Suppressor macrophage treated with lipopolysaccharide for 1 hour (primary cell): Measurements from ENCODE around the gene ACTN3.
"Not testable (repeated sequence)": the region's sequence is repeated elsewhere in the genome, so short reads cannot be mapped to it uniquely, and the experiment has no call there.

Experiments used
- DNase-seq, 3 donors: peaks; one replicate each; pipeline ENCODE4 v3.0.0-alpha.2; 2020 to 2022

The ACTN3 gene

DNA sequence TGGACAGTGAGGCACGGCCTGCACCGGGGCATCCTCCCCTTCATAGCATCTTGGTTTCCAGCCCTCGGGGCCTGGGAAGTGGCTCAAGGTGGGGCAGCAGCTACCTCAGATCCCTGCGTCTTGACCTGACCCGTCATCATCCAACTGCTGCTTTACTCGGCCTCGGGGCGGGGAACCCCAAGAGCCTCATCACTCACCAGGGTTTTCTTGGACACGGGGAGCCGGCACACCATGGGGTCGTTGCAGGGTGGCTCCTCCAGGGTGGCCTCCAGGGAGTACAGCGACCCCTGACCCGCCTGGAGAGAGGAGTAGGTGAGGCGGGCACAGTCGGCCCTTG lies 21.1 kb downstream of the ACTN3 start:
- DNase-seq = no peak

GRCh38 chr11:66568124-66568916 lies 21.6 kb downstream of the ACTN3 start, which contains the start of gene CTSF:
Gene CTSF, minus strand, starts transcription at chr11:66568606. Its CDS starts 120 bp downstream, at chr11:66568486.
- peak; percentile 83 to 92 (median 89) for DNase-seq

- DNase-seq = no peak
Measured at GRCh38 chr11:66569076-66569475, 22.4 kb downstream of the ACTN3 start.

- no peak for DNase-seq
Measured at GRCh38 chr11:66570079-66570849, 23.6 kb downstream of the ACTN3 start.

DNA sequence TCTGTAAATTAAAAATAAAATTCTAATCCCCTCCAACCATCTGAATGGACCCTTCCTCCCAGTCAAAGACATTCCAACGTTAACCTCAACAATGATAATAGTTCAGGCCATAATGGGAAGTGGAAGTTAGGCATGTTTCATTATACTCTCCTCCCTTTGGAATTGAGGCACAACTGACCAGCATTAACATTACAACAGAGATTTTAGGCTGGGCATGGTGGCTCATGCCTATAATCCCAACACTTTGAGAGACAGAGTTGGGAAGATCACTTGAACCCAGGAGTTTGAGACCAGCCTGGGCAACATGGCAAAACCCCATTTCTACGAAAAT lies 24.1 kb downstream of the ACTN3 start:
- no peak for DNase-seq

DNA sequence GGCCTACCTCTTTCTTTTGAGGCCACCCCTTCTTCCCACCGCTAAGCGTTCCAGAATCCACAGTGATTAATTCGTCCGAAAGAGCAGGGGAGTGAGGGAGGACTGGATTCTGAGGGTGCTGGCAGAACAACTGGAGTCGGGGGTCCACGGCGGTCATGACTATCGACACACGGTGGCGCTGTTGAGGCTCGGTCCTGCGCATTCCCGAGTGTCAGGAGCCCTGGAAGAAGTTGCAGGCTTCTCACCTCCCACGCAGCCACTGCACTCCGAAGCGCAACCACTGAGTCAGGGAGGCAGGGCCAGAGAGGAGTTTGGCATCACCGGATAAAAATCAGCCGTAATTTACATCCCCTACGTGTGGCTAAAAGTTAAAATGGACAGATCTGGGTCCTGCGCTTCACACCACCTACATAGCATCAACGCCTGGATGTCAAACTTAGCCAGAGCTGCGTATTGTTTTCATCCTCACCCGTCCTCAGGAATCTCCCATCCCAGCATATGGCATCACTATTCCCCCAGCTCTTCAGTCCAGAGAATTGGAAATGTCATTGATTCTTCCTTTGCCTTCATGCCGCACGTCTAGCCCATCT lies 32.4 kb downstream of the ACTN3 start:
- DNase-seq = peak; percentile 91 to 95 (median 94)

- peak; percentile 77 to 85 (median 82) for DNase-seq
Measured at GRCh38 chr11:66580803-66581202, 34.1 kb downstream of the ACTN3 start.

DNA sequence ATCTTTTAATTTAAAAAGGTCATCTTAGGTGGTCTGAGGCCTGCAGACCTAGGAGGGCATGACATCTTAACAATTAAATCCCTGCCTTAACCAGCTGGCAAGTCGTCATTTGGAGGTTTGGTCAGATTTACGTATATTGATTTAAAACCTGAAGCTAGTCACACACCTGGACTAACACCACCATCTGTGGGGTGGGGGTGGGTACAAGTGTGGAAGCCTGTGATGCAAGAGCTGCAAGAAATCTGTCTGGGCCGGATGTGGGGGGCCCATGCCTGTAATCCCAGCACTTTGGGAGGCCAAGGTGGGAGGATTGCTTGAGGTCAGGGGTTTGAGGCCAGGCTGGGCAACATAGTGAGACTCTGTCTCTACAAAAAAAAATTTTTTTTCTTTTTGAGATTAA lies 34.6 kb downstream of the ACTN3 start:
- no peak for DNase-seq

GRCh38 chr11:66582565-66583147 lies 36.0 kb downstream of the ACTN3 start:
- not testable (repeated sequence) for DNase-seq

DNA sequence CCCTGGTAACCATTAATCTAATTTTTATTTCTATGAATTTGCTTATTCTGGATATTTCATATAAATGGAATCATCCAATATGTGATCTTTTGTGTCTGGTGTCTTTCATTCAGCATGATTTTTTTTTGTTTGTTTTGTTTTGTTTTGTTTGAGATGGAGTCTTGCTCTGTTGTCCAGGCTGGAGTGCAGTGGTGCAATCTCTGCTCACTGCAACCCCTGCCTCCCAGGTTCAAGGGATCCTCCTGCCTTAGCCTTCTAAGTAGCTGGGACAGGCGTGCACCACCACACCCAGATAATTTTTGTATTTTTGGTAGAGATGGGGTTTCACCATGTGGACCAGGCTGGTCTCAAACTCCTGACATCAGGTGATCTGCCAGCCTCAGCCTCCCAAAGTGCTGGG lies 38.7 kb downstream of the ACTN3 start:
- DNase-seq = not testable (repeated sequence)

GRCh38 chr11:66586136-66586535 lies 39.4 kb downstream of the ACTN3 start:
- DNase-seq = no peak

DNA sequence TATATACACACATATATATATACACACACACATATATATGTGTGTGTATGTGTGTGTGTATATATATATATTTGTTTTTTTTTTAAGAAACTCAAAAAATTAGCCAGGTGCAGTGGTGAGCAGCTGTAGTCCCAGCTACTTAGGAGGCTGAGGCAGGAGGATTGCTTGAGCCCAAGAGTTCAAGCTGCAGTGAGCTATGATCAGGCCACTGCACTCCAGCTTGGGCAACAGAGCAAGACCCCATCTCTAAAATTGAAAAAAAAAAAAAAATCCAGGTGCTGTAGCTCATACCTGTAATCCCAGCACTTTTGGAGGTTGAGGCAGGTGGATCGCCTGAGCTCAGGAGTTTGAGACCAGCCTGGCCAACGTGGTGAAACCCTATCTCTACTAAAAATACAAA lies 42.6 kb downstream of the ACTN3 start:
- DNase-seq = not testable (repeated sequence)

GRCh38 chr11:66589996-66590675 lies 43.4 kb downstream of the ACTN3 start:
- DNase-seq = no peak

DNA sequence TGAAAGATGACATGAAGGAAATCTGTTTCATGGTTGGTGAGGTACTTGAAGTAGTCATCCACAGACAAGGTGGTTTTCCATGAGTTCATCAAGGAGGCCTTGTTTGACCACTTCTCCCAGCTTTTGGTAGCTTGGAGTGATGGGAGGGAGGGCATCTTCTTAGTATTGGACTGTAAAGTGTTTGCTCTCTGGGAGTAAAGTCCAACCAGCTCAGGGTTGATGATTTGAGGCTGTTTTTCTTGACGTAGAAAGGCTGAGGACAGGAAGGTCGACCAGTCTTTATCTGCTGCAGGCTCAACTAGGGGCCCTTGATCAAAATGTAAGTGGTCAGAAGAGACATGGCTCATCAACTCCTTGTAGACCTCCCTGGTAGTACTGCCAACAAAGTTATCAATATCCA lies 44.5 kb downstream of the ACTN3 start:
- no peak for DNase-seq

DNA sequence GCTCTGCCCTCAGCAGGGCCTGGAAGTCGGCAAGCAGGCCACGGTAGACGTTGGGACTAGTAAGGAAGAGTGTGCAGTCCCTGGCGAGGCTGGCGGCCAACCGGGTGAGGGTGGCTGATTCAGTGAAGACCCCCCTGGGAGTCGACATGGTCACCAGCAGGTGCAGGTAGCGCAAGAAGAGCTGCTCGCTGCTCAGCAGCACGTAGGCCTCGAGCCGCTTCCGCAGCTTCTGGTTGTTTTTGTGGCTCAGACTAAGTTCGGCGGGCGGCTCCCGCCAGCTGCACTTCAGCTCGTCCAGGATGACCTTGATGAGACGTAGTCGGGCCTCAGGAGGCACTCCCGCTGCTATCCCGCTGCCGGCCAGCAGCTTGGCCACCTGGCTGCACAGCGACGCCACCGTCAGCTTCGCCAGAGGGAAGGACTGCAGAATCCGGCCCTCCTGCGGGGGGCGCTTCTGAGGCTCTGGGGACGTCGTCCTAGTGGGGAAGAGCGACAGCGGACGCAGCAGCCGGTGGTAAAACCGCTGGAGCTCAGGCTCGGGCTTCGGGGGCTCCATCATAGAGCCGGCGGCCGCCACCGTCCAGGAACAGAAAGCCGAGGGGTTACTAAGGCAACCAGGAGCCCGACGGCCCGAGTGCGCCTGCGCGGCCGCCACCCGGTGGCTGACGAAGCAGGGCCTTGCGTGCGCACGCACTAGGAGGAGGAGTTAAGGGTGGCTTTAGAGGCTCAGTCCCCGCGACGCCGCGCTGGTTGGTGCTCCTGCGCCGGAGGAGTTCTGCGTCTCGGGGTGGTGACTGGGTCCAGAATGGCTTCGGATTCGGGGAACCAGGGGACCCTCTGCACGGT lies 46.0 kb downstream of the ACTN3 start, which contains the start of the genes CCDC87 and CCS:
CCDC87 (minus strand) TSS at position 607 of the 846 bp plus-strand sequence; CDS start at position 559, 48 bp downstream.
CCS (plus strand) TSS at position 729 of the 846 bp plus-strand sequence; CDS start at position 806, 77 bp downstream.
- DNase-seq = peak; percentile 98 to 99 (median 99)

GRCh38 chr11:66593303-66593635 lies 46.6 kb downstream of the ACTN3 start:
- DNase-seq = no peak

GRCh38 chr11:66593650-66594049 lies 46.9 kb downstream of the ACTN3 start:
- DNase-seq = no peak

DNA sequence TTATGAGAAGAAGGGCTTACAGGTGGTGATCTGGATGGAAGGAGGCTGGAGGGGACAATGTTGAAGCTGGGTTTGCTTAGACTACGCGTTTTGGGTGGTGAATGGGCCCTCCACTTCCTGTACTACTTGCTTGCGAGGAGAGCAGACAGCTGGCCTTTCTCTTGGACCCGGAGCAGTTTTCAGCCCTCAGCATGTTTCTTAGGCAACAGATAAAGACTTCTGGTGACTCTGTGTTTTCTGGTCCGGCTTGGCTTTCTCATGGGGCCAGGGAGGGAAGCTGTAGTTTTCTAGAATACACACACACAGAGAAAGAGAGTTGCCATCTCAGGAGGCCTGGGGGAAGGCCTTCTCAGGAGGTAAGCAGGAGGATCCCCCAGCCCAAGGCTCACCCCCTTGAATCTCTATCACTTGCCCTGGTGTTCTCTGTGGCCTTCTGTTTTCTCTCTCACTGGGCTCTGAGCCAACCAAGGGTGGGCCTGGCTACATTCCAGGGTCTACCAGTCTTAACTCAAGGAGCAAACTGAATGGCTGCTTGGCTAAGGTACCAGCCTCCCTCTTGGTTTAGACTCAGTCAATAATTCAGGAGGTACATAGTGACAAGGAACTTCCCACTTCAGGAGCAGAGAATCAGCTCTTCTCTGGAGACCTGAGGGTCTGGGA lies 48.7 kb downstream of the ACTN3 start:
- peak in 1 of 3 donors; percentile 20 for DNase-seq

DNA sequence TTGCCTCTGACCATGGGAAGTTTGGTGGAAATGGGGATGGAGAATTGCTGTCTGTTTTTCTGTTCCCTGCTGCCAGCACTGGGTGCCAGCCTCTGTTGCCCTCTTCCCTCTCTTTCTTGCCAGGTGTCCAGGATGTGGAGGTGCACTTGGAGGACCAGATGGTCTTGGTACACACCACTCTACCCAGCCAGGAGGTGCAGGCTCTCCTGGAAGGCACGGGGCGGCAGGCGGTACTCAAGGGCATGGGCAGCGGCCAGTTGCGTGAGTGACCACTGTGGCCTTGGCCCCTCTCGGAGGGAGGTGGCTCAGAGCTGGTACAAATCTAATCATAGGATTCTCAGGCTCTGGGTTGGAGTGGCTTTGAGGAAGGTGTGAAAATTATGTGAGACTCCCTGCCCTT lies 52.3 kb downstream of the ACTN3 start:
- DNase-seq = no peak

DNA sequence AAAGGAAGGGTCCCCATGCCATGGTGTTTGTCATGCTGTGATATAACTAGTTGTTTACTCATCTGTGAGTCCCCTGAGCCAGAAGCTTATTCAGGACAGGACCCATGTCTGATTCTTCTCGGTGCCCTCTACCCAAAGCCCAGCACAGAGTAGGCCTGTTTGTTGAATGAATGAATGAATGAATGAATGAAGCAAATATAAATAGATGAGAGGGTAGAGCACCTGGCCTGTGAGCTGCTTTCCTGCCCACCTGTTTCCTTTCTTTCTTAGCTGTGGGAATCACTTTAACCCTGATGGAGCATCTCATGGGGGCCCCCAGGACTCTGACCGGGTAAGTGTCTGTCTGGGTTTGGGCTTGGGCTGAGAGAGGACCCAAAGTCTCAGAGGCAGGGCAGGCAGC lies 53.5 kb downstream of the ACTN3 start:
- peak in 1 of 3 donors; percentile 8 for DNase-seq

GRCh38 chr11:66600631-66601233 lies 54.0 kb downstream of the ACTN3 start:
- peak; percentile 56 to 68 (median 68) for DNase-seq
